ENCODE data around the gene WEE1. TPM values are rescaled to one million over a fixed set of nuclear protein-coding genes. Genes with fewer than 3 reads are reported as not detected.

WEE1 gene
- total and polyA plus RNA-seq, 10 of the 15 experiments (the other 5 are each of a cell fraction or from before 2014, with no cell fraction given), result 13.8 to 69.5 (median 45.4) TPM

- ChIA-PET RAD21 (ENCODE audit: unreplicated experiment) (interaction anchor here (1.3 to 3.1 kb wide), 7 partner anchors 11 to 182 kb away, joined by 4 to 18 read pairs (median 8); no protein-coding TSS in a partner anchor), CTCF (interaction anchor here (0.6 to 2.1 kb wide), 8 partner anchors 9 to 396 kb away, joined by 3 to 17 read pairs (median 4); no protein-coding TSS in a partner anchor), POLR2A (interaction anchor here (0.5 to 2.4 kb wide), 6 partner anchors 11 to 752 kb away, joined by 3 to 17 read pairs (median 4); no protein-coding TSS in a partner anchor), SMC1A (ENCODE audit: uncharacterized antibody, unreplicated experiment) (interaction anchor here (0.6 to 6.1 kb wide), 7 partner anchors 11 to 961 kb away, joined by 3 to 35 read pairs (median 3); no protein-coding TSS in a partner anchor)
- peak overlapping the region; percentile 61 for H2AFZ ChIP-seq (ENCODE audit: control insufficient read depth, low read depth, low read length)
- no peaks in the 10 kb centered on the region for H4K20me1 ChIP-seq (ENCODE audit: control insufficient read depth, insufficient read depth)
- H3K27me3 ChIP-seq (replicated peaks in 1 of 2; ENCODE audit: control insufficient read depth in 2 of 2, insufficient read depth in 2 of 2, low read length in 1 of 2), result no peaks in the 10 kb centered on the region
- H3K9ac ChIP-seq (ENCODE audit: control insufficient read depth, insufficient read depth, low read length), result 0 out of 2 replicates have a peak overlapping the region, but pooled peaks have one; percentile 22
- in situ Hi-C loops (cut with MboI), result no loop called here
- peak overlapping the region; percentile 17; the same call in 1 of the 2 replicates for H3K4me3 ChIP-seq
- no TSS peak for BruUV-seq (replicated peaks)
- H3K79me2 ChIP-seq (ENCODE audit: control insufficient read depth, insufficient read depth, low read length), result no peaks in the 10 kb centered on the region
- ATAC-seq (peak; percentile 93), FAIRE-seq (peak; percentile 66), DNase-seq (ENCODE audit: low read depth, low spot score) (peak; percentile 84)
- intact Hi-C loops (cut with micrococcal nuclease; ENCODE audit: unreplicated experiment), result loop anchor here (5.0 kb wide), 1 partner anchor 49 kb away; no protein-coding TSS in a partner anchor
- H3K36me3 ChIP-seq (ENCODE audit: control insufficient read depth in 2 of 2, insufficient read depth in 2 of 2, low read length in 1 of 2), result no peaks in the 10 kb centered on the region
- WGBS (ENCODE audit: insufficient coverage, insufficient replicate concordance, low lambda C conversion rate, missing lambda C conversion rate), result 1% methylated on average over 7 of the region's 7 CpGs
- peaks cover 2% of the 10 kb centered on the region for H3K9me3 ChIP-seq (replicated peaks; ENCODE audit: control insufficient read depth, insufficient read depth, low read length)
- H3K4me1 ChIP-seq (ENCODE audit: control insufficient read depth, insufficient read depth, low read length), result peaks cover 21% of the 10 kb centered on the region
- peak overlapping the region; percentile 66 for H3K4me2 ChIP-seq (ENCODE audit: control insufficient read depth, insufficient read depth)
- H3K27ac ChIP-seq (ENCODE audit: control insufficient read depth, insufficient read depth), result peak overlapping the region; percentile 54
- TF ChIP-seq SPI1 (IDR thresholded peaks at IDR 0.05; ENCODE audit: borderline replicate concordance, insufficient read depth, low read depth, low read length) (no peak), RBBP5 (conservative IDR thresholded peaks at IDR 0.05) (no peak), ZBTB33 (IDR thresholded peaks at IDR 0.05) (no peak), EED (IDR thresholded peaks at IDR 0.05; ENCODE audit: low read depth) (peak; percentile 43; the same call in 1 of the 2 replicates), FOXM1 (IDR thresholded peaks at IDR 0.05; ENCODE audit: low read depth, low read length) (peak; percentile 82; the same call in 1 of the 2 replicates), PML (IDR thresholded peaks at IDR 0.05; ENCODE audit: low read length) (peak; percentile 61; the same call in 1 of the 2 replicates), TCF7 (IDR thresholded peaks at IDR 0.05; ENCODE audit: borderline replicate concordance) (no peak), SIX5 (IDR thresholded peaks at IDR 0.05; ENCODE audit: low read depth, low read length, severe bottlenecking) (no peak), STAT3 (IDR thresholded peaks at IDR 0.05; ENCODE audit: low read depth, low read length) (0 out of 2 replicates have a peak, but pooled peaks have one; percentile 62), SKIL (IDR thresholded peaks at IDR 0.05; ENCODE audit: low read depth, poor library complexity, severe bottlenecking) (no peak), RAD51 (IDR thresholded peaks at IDR 0.05) (no peak), NBN (IDR thresholded peaks at IDR 0.05) (0 out of 2 replicates have a peak, but pooled peaks have one; percentile 69), IKZF2 (IDR thresholded peaks at IDR 0.05) (peak; percentile 24 to 40; a peak in 1 of 4 replicates), ZBED1 (IDR thresholded peaks at IDR 0.05; ENCODE audit: borderline replicate concordance) (no peak; the same call in 1 of the 2 replicates), JUNB (IDR thresholded peaks at IDR 0.05) (peak; percentile 95)
- TF ChIP-seq, protein P1, sequence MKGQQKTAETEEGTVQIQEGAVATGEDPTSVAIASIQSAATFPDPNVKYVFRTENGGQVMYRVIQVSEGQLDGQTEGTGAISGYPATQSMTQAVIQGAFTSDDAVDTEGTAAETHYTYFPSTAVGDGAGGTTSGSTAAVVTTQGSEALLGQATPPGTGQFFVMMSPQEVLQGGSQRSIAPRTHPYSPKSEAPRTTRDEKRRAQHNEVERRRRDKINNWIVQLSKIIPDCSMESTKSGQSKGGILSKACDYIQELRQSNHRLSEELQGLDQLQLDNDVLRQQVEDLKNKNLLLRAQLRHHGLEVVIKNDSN (IDR thresholded peaks at IDR 0.05; ENCODE audit: borderline replicate concordance, extremely low read length, insufficient read depth, low read depth, low read length), result no peak
- TF ChIP-seq, protein P2, sequence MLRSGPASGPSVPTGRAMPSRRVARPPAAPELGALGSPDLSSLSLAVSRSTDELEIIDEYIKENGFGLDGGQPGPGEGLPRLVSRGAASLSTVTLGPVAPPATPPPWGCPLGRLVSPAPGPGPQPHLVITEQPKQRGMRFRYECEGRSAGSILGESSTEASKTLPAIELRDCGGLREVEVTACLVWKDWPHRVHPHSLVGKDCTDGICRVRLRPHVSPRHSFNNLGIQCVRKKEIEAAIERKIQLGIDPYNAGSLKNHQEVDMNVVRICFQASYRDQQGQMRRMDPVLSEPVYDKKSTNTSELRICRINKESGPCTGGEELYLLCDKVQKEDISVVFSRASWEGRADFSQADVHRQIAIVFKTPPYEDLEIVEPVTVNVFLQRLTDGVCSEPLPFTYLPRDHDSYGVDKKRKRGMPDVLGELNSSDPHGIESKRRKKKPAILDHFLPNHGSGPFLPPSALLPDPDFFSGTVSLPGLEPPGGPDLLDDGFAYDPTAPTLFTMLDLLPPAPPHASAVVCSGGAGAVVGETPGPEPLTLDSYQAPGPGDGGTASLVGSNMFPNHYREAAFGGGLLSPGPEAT (IDR thresholded peaks at IDR 0.05; ENCODE audit: low read depth), result no peak; the same call in 1 of the 2 replicates
Measured at GRCh38 chr11:9565822-9566560, 7.5 kb upstream of the WEE1 start.

Measured in GM12878 (cell line).